AG09309 (cell line): Measurements from ENCODE around the gene TEKT2.

Experiments
- DNase-seq: peaks from one replicate; pipeline ENCODE4 v3.0.0-alpha.2; 2010; ENCODE audit warnings: low read depth
- H3K4me3 ChIP-seq: 2 replicates; pipeline ENCODE4 v1.5.1; 2011; ENCODE audit warnings: mild to moderate bottlenecking, low read depth, low read length, moderate library complexity; ENCODE audit not compliant: control insufficient read depth
- TF ChIP-seq, protein P1 (sequence below): IDR thresholded peaks from 2 replicates; pipeline ENCODE4 v1.5.1; 2011; ENCODE audit warnings: mild to moderate bottlenecking, low read depth, low read length, inconsistent platforms; ENCODE audit not compliant: insufficient read depth, control insufficient read depth; ENCODE audit errors: missing control alignments

The TEKT2 gene

GRCh38 chr1:36126797-36127500 is 43.1 kb downstream of the TEKT2 start:
- H3K4me3 ChIP-seq = no peak overlapping the region
- TF ChIP-seq, protein P1, sequence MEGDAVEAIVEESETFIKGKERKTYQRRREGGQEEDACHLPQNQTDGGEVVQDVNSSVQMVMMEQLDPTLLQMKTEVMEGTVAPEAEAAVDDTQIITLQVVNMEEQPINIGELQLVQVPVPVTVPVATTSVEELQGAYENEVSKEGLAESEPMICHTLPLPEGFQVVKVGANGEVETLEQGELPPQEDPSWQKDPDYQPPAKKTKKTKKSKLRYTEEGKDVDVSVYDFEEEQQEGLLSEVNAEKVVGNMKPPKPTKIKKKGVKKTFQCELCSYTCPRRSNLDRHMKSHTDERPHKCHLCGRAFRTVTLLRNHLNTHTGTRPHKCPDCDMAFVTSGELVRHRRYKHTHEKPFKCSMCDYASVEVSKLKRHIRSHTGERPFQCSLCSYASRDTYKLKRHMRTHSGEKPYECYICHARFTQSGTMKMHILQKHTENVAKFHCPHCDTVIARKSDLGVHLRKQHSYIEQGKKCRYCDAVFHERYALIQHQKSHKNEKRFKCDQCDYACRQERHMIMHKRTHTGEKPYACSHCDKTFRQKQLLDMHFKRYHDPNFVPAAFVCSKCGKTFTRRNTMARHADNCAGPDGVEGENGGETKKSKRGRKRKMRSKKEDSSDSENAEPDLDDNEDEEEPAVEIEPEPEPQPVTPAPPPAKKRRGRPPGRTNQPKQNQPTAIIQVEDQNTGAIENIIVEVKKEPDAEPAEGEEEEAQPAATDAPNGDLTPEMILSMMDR = no peak
- DNase-seq = no peak

DNA sequence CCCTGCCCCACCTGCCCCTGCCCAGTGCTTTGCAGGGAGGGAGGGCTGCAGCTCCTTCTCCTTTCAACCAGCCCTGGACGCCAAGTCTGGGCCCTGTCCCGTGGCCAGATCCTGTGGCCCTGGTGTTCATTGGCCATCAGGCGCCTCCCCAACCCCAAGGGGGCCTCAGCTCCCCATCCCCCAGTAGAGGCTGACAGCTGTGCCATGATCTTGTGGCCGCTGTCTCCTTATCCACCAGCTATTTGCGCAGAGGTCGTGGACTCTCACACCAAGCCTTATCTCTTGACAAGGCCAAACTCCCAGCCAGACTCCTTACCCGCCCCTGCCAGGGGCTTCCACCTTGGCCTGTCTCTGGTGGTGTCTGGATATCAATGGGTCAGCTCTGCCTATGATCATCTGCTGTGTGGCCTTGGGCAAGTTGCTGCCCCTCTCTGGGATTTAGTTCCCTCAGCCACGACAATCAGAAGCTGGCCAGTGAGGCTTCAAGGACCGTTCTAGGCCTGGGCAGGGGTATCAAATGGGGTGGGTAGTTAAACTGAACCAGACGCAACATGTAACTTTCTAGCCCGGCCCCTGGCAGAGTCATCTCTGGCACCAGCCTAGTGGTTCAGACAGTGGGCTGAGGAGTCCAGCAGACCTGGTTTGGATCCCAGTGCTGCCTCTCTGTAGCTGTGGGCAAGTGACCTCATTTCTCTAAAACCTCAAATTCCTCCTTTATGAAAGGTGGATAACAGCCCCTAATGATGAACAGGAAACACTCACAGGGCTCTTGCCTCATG is 44.4 kb downstream of the TEKT2 start:
- DNase-seq = no peak
- TF ChIP-seq, protein P1 = no peak

DNA sequence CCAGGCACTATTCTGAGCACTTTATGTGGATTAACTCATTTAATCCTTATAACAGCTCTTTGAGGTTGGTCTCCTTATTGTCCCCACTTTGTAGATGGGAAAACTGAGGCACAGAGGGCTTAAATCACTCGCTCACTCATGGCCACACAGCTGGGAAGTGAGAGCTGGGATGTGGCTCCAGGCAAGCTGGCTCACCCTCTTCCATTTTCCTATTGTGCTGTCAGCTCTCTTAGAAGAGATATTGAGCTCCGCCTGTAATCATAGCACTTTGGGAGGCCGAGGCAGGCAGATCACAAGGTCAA is 45.0 kb downstream of the TEKT2 start:
- no peak for DNase-seq
- TF ChIP-seq, protein P1 = no peak
- H3K4me3 ChIP-seq = no peak overlapping the region

More for the DNA sequence above, 44.4 kb downstream of the TEKT2 start:
- no peak overlapping the region for H3K4me3 ChIP-seq

DNA sequence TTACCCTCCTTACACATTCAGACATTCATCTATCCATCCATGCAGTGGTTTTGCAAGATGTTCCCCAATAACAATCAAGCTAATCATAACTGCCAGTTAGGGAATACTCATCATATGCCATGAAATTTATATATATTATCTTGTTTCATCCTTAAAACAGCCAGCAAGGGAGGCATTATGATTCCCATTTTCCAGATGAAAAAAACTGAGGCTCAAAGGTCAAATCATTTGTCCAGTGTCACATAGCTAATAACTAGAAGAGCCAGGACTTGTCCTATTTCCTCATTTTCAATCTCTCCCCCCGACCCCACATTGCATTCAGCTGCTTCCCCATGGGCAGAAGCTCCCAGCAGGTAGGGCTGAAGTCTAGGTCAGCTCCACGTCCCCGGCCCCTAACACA is 48.1 kb downstream of the TEKT2 start:
- no peak for DNase-seq
- no peak overlapping the region for H3K4me3 ChIP-seq
- TF ChIP-seq, protein P1 = no peak

DNA sequence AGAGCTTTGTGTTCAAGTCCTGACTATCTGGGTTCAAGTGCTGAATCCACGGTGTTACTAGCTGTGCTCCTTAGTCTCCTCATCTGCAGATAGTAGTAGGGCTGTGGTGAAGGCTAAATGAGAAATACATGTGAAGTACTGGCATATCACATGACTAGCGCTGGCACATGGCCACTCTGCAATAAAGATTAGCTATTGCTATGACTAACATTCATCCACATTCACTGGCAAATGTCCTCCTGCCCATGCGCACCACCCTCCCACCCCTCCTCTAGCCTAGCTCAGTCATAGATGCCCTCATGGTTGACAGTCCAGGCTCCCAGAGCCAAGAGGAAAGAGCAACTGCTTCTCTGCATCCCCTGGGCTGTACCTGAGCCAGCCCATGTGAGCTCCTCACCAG is 49.6 kb downstream of the TEKT2 start:
- TF ChIP-seq, protein P1 = no peak
- DNase-seq = peak; percentile 97
- H3K4me3 ChIP-seq = no peak overlapping the region

DNA sequence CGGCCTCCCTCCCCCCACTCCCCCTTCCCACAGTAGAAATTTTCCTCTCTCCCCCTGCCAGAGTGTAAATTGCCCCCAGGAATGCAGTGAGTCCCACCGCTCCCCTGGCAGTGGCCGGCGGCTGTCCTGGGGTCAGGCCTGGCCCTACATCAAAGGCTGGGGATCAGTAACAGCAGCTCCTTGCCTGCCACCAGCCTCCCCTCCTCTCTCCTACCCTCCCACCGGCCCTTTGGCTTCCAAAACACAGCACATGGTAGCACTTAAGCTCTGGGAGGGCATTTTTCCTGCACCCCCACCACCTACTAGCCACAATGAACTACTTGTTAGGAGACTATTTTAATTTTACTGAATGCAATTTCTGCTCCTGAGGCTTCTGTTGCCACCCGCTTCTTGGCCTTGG is 50.1 kb downstream of the TEKT2 start:
- TF ChIP-seq, protein P1 = no peak
- no peak for DNase-seq
- H3K4me3 ChIP-seq = no peak overlapping the region
